ENCODE data around the gene FHAD1.

FHAD1 gene

GRCh38 chr1:15441247-15441646 is 194.2 kb downstream of the FHAD1 start:
- H3K4me3 ChIP-seq (ENCODE audit: low read depth, low read length): no peak overlapping the region
- DNase-seq (ENCODE audit: low read depth): no peak
- TF ChIP-seq CTCF (IDR thresholded peaks at IDR 0.05; ENCODE audit: low read depth, low read length, missing control alignments): no peak

DNA sequence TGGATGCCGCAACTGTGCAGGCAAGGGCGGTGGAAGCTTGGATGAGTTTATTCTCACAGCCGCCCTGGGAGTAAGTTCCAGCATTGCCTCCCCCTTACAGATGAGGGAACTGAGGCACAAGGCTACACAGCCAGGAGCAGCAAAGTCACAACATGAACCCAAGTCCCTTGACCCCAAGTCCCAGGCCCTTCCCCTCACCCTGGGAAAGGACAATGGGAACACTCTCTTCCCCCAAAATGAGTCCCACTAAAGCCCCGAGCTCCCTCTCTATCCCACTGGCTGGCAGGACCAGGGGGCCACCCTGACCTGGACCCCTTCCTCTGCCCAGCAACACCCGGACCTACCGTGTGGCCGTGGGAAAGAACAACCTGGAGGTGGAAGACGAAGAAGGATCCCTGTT is 195.1 kb downstream of the FHAD1 start:
- TF ChIP-seq CTCF (IDR thresholded peaks at IDR 0.05; ENCODE audit: low read depth, low read length, missing control alignments): no peak

GRCh38 chr1:15442759-15443158 is 195.7 kb downstream of the FHAD1 start:
- no peak for DNase-seq (ENCODE audit: low read depth)
- no peak for TF ChIP-seq CTCF (IDR thresholded peaks at IDR 0.05; ENCODE audit: low read depth, low read length, missing control alignments)
- H3K4me3 ChIP-seq (ENCODE audit: low read depth, low read length): no peak overlapping the region

More for the DNA sequence above, 195.1 kb downstream of the FHAD1 start:
- no peak overlapping the region for H3K4me3 ChIP-seq (ENCODE audit: low read depth, low read length)
- no peak for DNase-seq (ENCODE audit: low read depth)

GRCh38 chr1:15443281-15443680 is 196.3 kb downstream of the FHAD1 start:
- H3K4me3 ChIP-seq (ENCODE audit: low read depth, low read length): no peak overlapping the region
- DNase-seq (ENCODE audit: low read depth): no peak
- TF ChIP-seq CTCF (IDR thresholded peaks at IDR 0.05; ENCODE audit: low read depth, low read length, missing control alignments): no peak

DNA sequence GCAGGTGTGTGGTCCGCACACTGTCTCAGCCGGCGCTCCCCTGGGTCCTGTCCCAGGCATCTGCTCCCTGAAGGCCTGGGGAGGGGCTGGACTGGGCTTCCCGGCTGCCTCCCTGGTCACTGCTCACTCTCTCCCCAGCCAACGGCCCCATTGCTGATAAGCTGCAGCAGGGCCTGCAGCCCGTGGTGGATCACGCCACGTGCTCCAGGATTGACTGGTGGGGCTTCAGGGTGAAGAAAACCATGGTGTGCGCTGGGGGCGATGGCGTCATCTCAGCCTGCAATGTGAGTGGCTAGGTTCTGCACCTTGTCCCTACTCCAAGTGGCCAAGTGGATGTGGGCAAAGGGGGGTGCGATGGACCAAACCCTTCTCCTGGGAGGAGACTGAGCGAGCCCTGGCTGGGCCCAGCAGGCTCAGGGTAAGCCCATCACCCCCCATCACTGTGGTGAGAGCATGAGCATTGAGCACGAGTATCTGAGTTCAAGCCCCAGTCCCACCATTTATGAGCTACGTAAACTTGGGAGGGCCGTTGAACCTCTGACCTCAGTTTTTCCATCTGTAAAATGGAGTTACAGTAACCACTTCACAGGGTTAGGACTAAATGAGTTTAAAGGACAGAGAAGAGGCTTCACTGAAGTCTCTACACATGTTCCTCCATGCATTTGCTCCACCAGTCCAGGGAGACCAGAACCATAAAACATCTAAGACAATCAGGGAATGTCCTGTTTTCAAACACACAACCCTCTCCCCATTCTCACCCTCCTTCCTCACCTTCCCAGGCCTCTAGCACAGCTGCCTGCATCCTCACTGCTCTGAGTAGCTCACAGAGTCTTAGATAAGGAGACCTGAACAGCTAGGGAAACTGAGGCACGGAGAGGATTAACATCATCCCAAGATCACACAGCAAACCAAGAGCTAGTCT is 197.7 kb downstream of the FHAD1 start:
- TF ChIP-seq CTCF (IDR thresholded peaks at IDR 0.05; ENCODE audit: low read depth, low read length, missing control alignments): no peak
- H3K4me3 ChIP-seq (ENCODE audit: low read depth, low read length): no peak overlapping the region
- no peak for DNase-seq (ENCODE audit: low read depth)

DNA sequence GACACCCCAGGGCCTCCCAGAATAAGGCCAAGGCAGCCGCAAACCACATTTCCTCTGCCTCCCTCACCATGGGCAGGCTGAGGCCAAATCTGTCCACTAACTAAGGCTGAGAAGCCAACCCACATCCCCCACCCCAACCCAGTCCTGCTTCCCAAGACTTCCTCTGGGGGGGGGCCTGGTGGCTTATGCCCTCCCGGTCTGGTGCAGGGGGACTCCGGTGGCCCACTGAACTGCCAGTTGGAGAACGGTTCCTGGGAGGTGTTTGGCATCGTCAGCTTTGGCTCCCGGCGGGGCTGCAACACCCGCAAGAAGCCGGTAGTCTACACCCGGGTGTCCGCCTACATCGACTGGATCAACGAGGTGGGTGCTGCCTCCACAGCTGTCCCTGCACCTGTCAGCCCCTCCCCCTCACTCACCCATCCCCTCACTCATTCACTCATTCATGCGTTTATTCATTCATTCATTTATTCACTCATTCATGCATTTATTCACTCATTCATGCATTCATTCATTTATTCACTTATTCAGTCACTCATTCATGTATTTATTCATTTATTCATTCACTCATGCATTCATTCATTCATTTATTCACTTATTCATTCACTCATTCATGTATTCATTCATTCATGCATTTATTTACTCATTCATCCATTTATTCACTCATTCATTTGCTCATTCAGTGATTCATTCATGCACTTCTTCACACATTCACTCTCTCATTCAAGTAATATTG is 198.5 kb downstream of the FHAD1 start:
- DNase-seq (ENCODE audit: low read depth): no peak
- no peak overlapping the region for H3K4me3 ChIP-seq (ENCODE audit: low read depth, low read length)
- no peak for TF ChIP-seq CTCF (IDR thresholded peaks at IDR 0.05; ENCODE audit: low read depth, low read length, missing control alignments)

Measured in GM12864 (cell line).